ENCODE measurements around the gene RAB14.

- TF ChIP-seq POLR2AphosphoS5 (IDR thresholded peaks at IDR 0.05; ENCODE audit: insufficient read depth in 1 of 2, low read depth in 1 of 2): peak; percentile 63 to 83
- peak; percentile 89 to 95 (median 91) for TF ChIP-seq CTCF (IDR thresholded peaks at IDR 0.05)
These were observed 11.6 kb upstream of the RAB14 start for GRCh38 chr9:121213136-121213806.
